GM11168 (cell line): ENCODE measurements around the gene CWC22.
"Not testable (repeated sequence)": the region's sequence is repeated elsewhere in the genome, so short reads cannot be mapped to it uniquely, and the experiment has no call there.

Experiments
- in situ Hi-C: fragments of 300-500 bp; cut with MboI; formaldehyde crosslinking; loops from one replicate; pipeline ENCODE4 v1.12.0; 2022; ENCODE audit warnings: low sequenced_read_pairs; ENCODE audit not compliant: unreplicated experiment

The CWC22 gene

GRCh38 chr2:180004731-180005130 is 2.4 kb downstream of the CWC22 start:
- in situ Hi-C loops = no loop called here

- in situ Hi-C loops = no loop called here
These were observed 3.5 kb downstream of the CWC22 start for GRCh38 chr2:180003559-180003958.

- in situ Hi-C loops = no loop called here
These were observed 4.0 kb downstream of the CWC22 start for GRCh38 chr2:180003073-180003472.

- in situ Hi-C loops = no loop called here
These were observed 4.8 kb downstream of the CWC22 start for GRCh38 chr2:180002198-180002770.

- in situ Hi-C loops = no loop called here
These were observed 5.4 kb downstream of the CWC22 start for GRCh38 chr2:180001726-180002125.

GRCh38 chr2:180000434-180000833 is 6.7 kb downstream of the CWC22 start:
- in situ Hi-C loops = no loop called here

GRCh38 chr2:179999000-179999399 is 8.1 kb downstream of the CWC22 start:
- in situ Hi-C loops = no loop called here

- in situ Hi-C loops = no loop called here
These were observed 11.2 kb downstream of the CWC22 start for GRCh38 chr2:179995741-179996515.

- in situ Hi-C loops = no loop called here
These were observed 15.8 kb downstream of the CWC22 start for GRCh38 chr2:179991344-179991743.

GRCh38 chr2:179990676-179991317 is 16.3 kb downstream of the CWC22 start:
- in situ Hi-C loops = no loop called here

GRCh38 chr2:179987916-179988315 is 19.2 kb downstream of the CWC22 start:
- in situ Hi-C loops = no loop called here

- in situ Hi-C loops = no loop called here
These were observed 21.8 kb downstream of the CWC22 start for GRCh38 chr2:179985163-179985820.

GRCh38 chr2:179983250-179983932 is 23.7 kb downstream of the CWC22 start:
- in situ Hi-C loops = no loop called here

- in situ Hi-C loops = no loop called here
These were observed 26.0 kb downstream of the CWC22 start for GRCh38 chr2:179981085-179981484.

- in situ Hi-C loops = no loop called here
These were observed 32.3 kb downstream of the CWC22 start for GRCh38 chr2:179974761-179975160.

GRCh38 chr2:179966778-179967394 is 40.2 kb downstream of the CWC22 start:
- in situ Hi-C loops = no loop called here

GRCh38 chr2:179965291-179966258 is 41.5 kb downstream of the CWC22 start:
- in situ Hi-C loops = no loop called here

GRCh38 chr2:179963626-179964025 is 43.5 kb downstream of the CWC22 start:
- in situ Hi-C loops = no loop called here

- in situ Hi-C loops = not testable (repeated sequence)
These were observed 48.8 kb downstream of the CWC22 start for GRCh38 chr2:179958251-179958650.
